ENCODE measurements around the gene ANKRD44. TPM values are rescaled to one million over a fixed set of nuclear protein-coding genes. Genes with fewer than 3 reads are reported as not detected.

The ANKRD44 gene
- total and polyA plus RNA-seq, 5 experiments from 2014 or later: 85.8 to 279 (median 96.1) TPM

DNA sequence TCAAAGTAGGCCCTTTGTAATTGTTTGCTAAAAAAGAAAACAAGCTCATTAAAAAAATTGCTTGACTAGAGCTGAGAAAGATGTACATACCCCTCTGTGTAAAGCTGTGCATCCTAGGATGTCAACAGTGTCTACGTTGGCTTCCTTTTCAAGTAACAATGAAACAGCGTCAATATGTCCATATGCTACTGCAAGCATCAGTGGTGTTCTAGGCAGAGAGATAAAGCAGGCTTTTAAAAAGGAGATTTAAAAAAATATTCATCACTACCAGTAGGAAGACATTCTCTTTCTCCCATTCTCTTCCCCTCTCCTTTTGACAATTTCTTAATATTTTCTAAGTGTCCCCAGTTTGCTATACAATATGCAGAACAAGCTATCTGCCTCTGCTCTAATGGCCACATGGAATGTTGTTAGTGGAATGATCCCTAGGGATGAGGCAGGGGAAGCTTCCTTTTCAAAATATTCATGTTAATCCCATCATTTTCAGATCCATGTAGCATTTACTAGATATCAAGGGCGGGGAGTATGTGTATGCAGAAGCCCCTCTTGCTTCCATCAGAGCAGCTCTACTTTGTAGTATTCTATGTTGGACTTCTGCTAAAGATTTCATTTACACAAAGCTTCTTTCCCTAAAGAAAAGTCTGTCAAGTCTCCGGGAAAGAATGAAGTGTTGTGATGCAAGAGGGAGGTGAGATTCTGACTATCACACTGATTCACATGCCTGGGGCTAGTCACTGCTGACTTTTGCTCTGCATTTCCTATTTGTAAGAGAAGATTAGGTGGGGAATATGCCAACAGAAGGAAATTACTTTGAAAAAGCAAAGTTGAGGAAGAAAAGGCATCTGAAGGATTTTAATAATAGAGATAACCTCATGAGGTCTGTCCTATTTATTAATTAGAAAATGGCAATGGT, 302.6 kb downstream of the ANKRD44 start:
- no peaks in the 10 kb centered on the region for H3K27me3 Mint-ChIP-seq
- H3K4me1 Mint-ChIP-seq: peaks cover 3 to 12% (median 7%) of the 10 kb centered on the region in 4 donors
- H3K27ac Mint-ChIP-seq: peak overlapping the region in 6 of 10 donors; percentile 40 to 75 (median 60)
- POLR2A ChIA-PET: interaction anchor here (0.6 kb wide), 1 partner anchor 99 kb away, joined by 3 read pairs; no protein-coding TSS in a partner anchor
- H3K36me3 Mint-ChIP-seq: peaks cover 0 to 92% (median 26%) of the 10 kb centered on the region in 3 donors
- no peak for ATAC-seq
- DNase-seq: no peak
- no peaks in the 10 kb centered on the region for H3K9me3 Mint-ChIP-seq
- no peak overlapping the region for H3K4me3 Mint-ChIP-seq

DNA sequence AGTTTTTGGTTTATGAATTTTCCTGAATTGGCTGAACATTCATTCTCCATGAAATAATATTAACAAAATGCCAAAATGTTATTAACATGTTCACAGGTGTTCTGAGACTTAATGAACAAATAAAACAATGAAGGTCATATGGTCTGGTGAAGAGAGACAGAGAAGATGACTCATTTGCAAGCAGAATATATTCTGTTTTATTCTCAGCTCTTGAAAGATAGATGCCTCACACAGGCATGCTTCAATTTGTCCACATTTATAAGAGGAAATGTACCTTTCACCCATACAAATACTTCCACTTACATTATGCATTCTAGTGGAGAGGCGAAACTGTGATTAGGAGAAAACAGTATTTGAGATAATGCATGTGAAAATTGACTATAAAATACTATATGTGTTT, 308.7 kb downstream of the ANKRD44 start:
- peaks cover 0 to 83% (median 32%) of the 10 kb centered on the region in 3 donors for H3K36me3 Mint-ChIP-seq
- POLR2A ChIA-PET: no interaction called here
- H3K4me3 Mint-ChIP-seq: no peak overlapping the region
- H3K27ac Mint-ChIP-seq: peak overlapping the region in 1 of 10 donors; percentile 31
- DNase-seq (no peak), ATAC-seq (no peak)
- H3K9me3 Mint-ChIP-seq: no peaks in the 10 kb centered on the region
- peaks cover 0 to 4% (median under 1%) of the 10 kb centered on the region in 4 donors for H3K4me1 Mint-ChIP-seq
- no peaks in the 10 kb centered on the region for H3K27me3 Mint-ChIP-seq

DNA sequence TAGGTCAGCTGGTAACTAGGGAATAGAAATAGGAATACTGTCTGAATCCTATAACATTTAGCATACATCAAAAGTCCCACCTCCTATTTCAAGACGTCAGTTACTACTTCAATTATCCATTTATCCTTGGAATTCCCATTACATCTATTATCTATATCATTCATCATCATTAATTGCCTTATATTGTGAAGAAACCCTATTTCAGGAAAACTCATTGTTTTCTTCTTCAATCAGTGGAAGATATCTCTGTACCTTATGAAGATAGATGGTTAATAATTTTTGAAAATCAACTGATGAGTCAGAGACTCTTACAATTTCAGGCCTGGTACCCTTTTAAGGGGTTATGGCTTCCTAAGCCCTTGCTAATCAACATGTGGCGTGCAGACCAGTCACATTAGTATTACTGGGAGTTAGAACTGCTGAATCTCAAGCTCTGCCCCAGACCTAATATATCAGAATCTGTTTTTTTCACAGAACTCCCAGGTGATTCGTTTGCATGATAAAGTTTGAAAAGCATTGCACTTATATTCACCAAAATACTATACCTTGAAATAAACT, 314.7 kb downstream of the ANKRD44 start:
- H3K9me3 Mint-ChIP-seq: no peaks in the 10 kb centered on the region
- H3K4me3 Mint-ChIP-seq: no peak overlapping the region
- peak overlapping the region in 3 of 10 donors; percentile 3 to 68 (median 26) for H3K27ac Mint-ChIP-seq
- H3K36me3 Mint-ChIP-seq: peaks cover 14 to 88% (median 33%) of the 10 kb centered on the region in 3 donors
- peaks cover 4 to 20% (median 13%) of the 10 kb centered on the region in 4 donors for H3K4me1 Mint-ChIP-seq
- ATAC-seq: no peak
- POLR2A ChIA-PET: interaction anchor here (0.6 kb wide), 1 partner anchor 17 kb away, joined by 6 read pairs; no protein-coding TSS in a partner anchor
- H3K27me3 Mint-ChIP-seq: no peaks in the 10 kb centered on the region
- DNase-seq: no peak

- Mint-ChIP-seq H3K27ac (peak overlapping the region in 4 of 10 donors; percentile 37 to 87 (median 47)), H3K27me3 (no peaks in the 10 kb centered on the region), H3K4me3 (peak overlapping the region in 1 of 10 donors; percentile 40), H3K9me3 (no peaks in the 10 kb centered on the region), H3K36me3 (peaks cover 14 to 89% (median 43%) of the 10 kb centered on the region in 3 donors), H3K4me1 (peaks cover 9 to 28% (median 24%) of the 10 kb centered on the region in 4 donors)
- no peak for DNase-seq
- POLR2A ChIA-PET: no interaction called here
- ATAC-seq: no peak
Measured at GRCh38 chr2:196994764-196995163, 315.8 kb downstream of the ANKRD44 start.

DNA sequence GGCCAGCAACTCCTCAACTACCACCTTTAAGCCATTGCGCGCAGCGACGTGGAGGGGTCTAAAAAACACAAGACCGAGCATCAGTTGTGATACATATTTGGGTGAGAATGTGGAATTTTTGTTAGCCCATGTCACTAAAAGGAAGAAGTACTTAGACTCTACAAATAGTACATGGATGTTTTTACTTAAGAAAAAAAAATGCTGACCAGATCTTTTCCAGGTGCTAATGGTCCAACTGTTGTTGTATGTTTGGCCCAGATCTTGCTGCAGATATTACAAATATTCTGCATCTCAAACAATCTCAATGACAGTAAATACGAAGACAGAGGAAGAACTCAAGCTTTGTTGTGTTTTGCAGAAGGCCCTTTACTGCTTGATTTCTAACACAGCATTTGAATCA, 317.0 kb downstream of the ANKRD44 start:
- H3K4me3 Mint-ChIP-seq: no peak overlapping the region
- H3K9me3 Mint-ChIP-seq: no peaks in the 10 kb centered on the region
- no peak for ATAC-seq
- no peaks in the 10 kb centered on the region for H3K27me3 Mint-ChIP-seq
- H3K27ac Mint-ChIP-seq: peak overlapping the region in 7 of 10 donors; percentile 5 to 77 (median 61)
- DNase-seq: no peak
- H3K4me1 Mint-ChIP-seq: peaks cover 14 to 36% (median 31%) of the 10 kb centered on the region in 4 donors
- POLR2A ChIA-PET: no interaction called here
- peaks cover 14 to 90% (median 36%) of the 10 kb centered on the region in 3 donors for H3K36me3 Mint-ChIP-seq

DNA sequence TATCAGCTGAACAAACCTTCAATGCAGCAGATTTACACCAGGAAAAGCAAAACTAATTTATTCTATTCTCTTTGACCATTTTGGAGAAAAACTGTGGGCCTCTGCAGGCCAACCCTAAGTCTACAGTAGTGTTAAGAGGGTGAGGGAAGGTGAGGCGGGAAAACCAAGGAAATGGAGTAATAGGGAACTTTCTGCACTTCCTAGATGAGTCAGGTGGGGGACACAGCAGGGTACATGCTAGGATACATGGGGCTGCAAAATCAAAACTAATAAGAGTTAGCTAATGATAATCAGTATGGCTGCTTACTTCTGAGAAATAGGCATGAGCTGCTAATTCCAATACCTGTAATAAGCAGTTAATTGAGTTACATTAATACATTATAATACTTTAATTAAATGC, 318.1 kb downstream of the ANKRD44 start:
- peaks cover 18 to 47% (median 41%) of the 10 kb centered on the region in 4 donors for H3K4me1 Mint-ChIP-seq

DNA sequence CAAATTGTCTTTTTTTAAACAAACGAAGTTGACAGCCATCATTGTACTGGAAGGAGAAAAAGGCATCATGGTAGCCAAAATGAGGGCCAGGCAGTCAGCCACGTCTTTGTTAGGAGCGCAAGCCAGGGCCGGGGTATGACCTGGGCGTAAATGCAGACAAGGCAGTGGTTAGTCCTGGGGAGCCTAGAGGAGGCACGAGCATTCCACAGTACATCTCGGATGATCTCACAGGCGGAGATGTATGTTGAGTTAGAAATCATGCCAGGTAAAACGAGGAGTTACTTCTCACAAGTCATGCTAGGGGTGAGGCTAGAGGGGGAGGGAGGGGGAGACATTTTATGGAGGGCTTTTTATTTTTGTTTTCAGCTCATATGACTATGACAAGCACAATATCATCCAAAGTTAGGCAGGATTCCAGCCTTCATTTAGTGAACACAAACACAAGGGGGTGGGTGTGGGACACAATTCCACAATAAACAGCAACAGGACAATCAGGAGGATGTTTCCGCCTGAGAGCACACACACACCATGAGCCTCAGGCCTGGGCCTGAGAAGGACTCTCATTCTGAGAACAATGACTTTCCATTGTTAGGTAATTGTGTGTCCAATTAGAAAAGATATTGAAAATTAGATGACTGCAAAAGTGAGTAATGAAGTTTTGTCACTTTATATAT, 319.7 kb downstream of the ANKRD44 start:
- H3K36me3 Mint-ChIP-seq: peaks cover 14 to 91% (median 36%) of the 10 kb centered on the region in 3 donors
- no peaks in the 10 kb centered on the region for H3K27me3 Mint-ChIP-seq
- peak overlapping the region in 9 of 10 donors; percentile 52 to 92 (median 71) for H3K27ac Mint-ChIP-seq
- H3K4me1 Mint-ChIP-seq: peaks cover 18 to 57% (median 41%) of the 10 kb centered on the region in 4 donors
- POLR2A ChIA-PET: no interaction called here
- no peak for ATAC-seq
- H3K9me3 Mint-ChIP-seq: no peaks in the 10 kb centered on the region
- H3K4me3 Mint-ChIP-seq: peak overlapping the region in 2 of 10 donors; percentile 17 to 19
- DNase-seq: no peak

More for the DNA sequence above, 318.1 kb downstream of the ANKRD44 start:
- Mint-ChIP-seq H3K27ac (peak overlapping the region in 9 of 10 donors; percentile 31 to 83 (median 72)), H3K36me3 (peaks cover 14 to 89% (median 32%) of the 10 kb centered on the region in 3 donors), H3K4me3 (peak overlapping the region in 1 of 10 donors; percentile 11), H3K27me3 (no peaks in the 10 kb centered on the region), H3K9me3 (no peaks in the 10 kb centered on the region)
- POLR2A ChIA-PET: no interaction called here
- no peak for ATAC-seq
- DNase-seq: no peak

DNA sequence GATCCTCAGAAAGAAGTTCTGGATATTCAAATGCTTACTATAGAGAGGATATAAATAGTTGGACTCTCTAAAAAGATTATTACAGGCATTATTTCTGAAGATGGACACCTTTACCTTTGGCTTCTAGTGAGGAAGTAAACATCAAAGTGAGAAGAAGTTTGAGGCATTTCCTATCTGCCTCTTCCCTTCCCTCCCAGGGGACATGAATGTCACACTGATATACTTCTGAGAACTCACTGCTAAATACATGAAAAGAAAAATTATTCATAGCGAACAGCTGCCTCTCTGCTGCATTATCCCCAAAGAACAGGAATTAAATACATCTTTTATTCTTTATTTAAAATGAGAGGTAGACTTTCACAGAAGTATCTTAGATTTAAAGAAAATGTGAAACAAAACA, 320.5 kb downstream of the ANKRD44 start:
- H3K36me3 Mint-ChIP-seq: peaks cover 20 to 91% (median 41%) of the 10 kb centered on the region in 3 donors
- no peaks in the 10 kb centered on the region for H3K9me3 Mint-ChIP-seq
- H3K4me1 Mint-ChIP-seq: peaks cover 18 to 63% (median 41%) of the 10 kb centered on the region in 4 donors
- no peak for ATAC-seq
- no peaks in the 10 kb centered on the region for H3K27me3 Mint-ChIP-seq
- POLR2A ChIA-PET: interaction anchor here (0.7 kb wide), 1 partner anchor 509 kb away, joined by 3 read pairs; the partner anchor contains the start of gene HSPD1
- H3K4me3 Mint-ChIP-seq: peak overlapping the region in 1 of 10 donors; percentile 19
- no peak for DNase-seq
- H3K27ac Mint-ChIP-seq: peak overlapping the region in 8 of 10 donors; percentile 38 to 92 (median 60)

- H3K27ac Mint-ChIP-seq: peak overlapping the region in 8 of 10 donors; percentile 8 to 92 (median 48)
- H3K4me1 Mint-ChIP-seq: peaks cover 19 to 68% (median 41%) of the 10 kb centered on the region in 4 donors
- DNase-seq (no peak), ATAC-seq (no peak)
- H3K27me3 Mint-ChIP-seq: no peaks in the 10 kb centered on the region
- H3K4me3 Mint-ChIP-seq: peak overlapping the region in 1 of 10 donors; percentile 42
- peaks cover 20 to 87% (median 40%) of the 10 kb centered on the region in 3 donors for H3K36me3 Mint-ChIP-seq
- H3K9me3 Mint-ChIP-seq: no peaks in the 10 kb centered on the region
- POLR2A ChIA-PET: interaction anchor here (0.7 kb wide), 1 partner anchor 510 kb away, joined by 3 read pairs; the partner anchor contains the start of gene HSPD1
Measured at GRCh38 chr2:196989496-196989895, 321.1 kb downstream of the ANKRD44 start.

- Mint-ChIP-seq H3K9me3 (no peaks in the 10 kb centered on the region), H3K4me3 (peak overlapping the region in 2 of 10 donors; percentile 8 to 18)
Measured at GRCh38 chr2:196988639-196989038, 321.9 kb downstream of the ANKRD44 start.

DNA sequence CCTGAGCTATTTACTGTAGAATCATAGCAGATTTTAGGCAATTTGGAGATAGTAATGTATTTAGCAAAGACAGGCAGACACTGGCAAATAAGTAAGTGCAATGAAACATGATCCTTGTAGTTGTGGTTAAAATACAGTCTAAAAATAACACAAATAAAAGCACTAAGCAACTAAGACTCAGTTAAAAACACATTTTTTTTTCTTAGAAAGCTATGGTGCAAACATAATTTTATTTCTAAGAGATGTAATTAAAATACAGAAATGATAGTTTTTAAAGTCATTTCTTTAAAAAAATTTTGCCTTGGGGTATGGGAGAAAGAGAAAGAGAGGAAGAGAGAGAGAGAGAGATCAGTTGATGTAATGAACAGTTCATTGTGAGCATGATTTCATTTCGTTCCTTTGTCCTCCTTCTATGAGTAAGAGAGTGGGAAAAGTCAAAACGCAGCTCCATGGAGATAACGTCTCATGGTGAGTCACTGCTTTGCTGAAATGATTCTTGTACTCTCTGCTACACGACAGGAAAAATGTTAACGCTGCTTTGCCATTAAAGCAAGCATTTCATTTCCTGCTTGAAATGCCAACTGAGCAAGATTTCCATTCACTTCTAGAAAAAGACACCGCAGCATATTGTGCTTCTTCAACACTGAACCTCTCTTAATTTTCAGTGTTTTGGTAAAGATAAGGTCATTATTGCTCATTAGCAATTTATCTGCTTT, 322.8 kb downstream of the ANKRD44 start:
- ATAC-seq (peak; percentile 29 to 31), DNase-seq (peak in 1 of 10 donors; percentile 3)
- POLR2A ChIA-PET: interaction anchor here (0.7 kb wide), 1 partner anchor 60 kb away, joined by 3 read pairs; no protein-coding TSS in a partner anchor
- no peaks in the 10 kb centered on the region for H3K9me3 Mint-ChIP-seq
- peaks cover 17 to 79% (median 38%) of the 10 kb centered on the region in 4 donors for H3K4me1 Mint-ChIP-seq
- peaks cover 11 to 70% (median 30%) of the 10 kb centered on the region in 3 donors for H3K36me3 Mint-ChIP-seq
- H3K27me3 Mint-ChIP-seq: no peaks in the 10 kb centered on the region
- H3K4me3 Mint-ChIP-seq: peak overlapping the region in 2 of 10 donors; percentile 19 to 46
- peak overlapping the region; percentile 43 to 95 (median 77) for H3K27ac Mint-ChIP-seq

More at GRCh38 chr2:196988639-196989038, 321.9 kb downstream of the ANKRD44 start:
- Mint-ChIP-seq H3K4me1 (peaks cover 18 to 76% (median 40%) of the 10 kb centered on the region in 4 donors), H3K27ac (peak overlapping the region; percentile 22 to 95 (median 76)), H3K36me3 (peaks cover 17 to 79% (median 37%) of the 10 kb centered on the region in 3 donors), H3K27me3 (no peaks in the 10 kb centered on the region)
- no peak for ATAC-seq
- POLR2A ChIA-PET: no interaction called here
- no peak for DNase-seq

All from naive thymus-derived CD8-positive, alpha-beta T cell (primary cell).